Measurements from ENCODE around the gene MRTFA.
"Not testable (repeated sequence)": the region's sequence is repeated elsewhere in the genome, so short reads cannot be mapped to it uniquely, and the experiment has no call there.

Gene MRTFA

GRCh38 chr22:40656651-40657050 lies 20.1 kb upstream of the MRTFA start:
- not testable (repeated sequence) for DNase-seq

- DNase-seq: not testable (repeated sequence)
Observed at GRCh38 chr22:40655941-40656340, 19.4 kb upstream of the MRTFA start.

GRCh38 chr22:40654522-40655167 lies 18.1 kb upstream of the MRTFA start:
- no peak for DNase-seq

GRCh38 chr22:40653361-40653760 lies 16.8 kb upstream of the MRTFA start:
- no peak for DNase-seq

GRCh38 chr22:40651563-40652501 lies 15.3 kb upstream of the MRTFA start:
- DNase-seq: peak; percentile 94

GRCh38 chr22:40651057-40651456 lies 14.5 kb upstream of the MRTFA start:
- no peak for DNase-seq

- DNase-seq: no peak
Observed at GRCh38 chr22:40648386-40648785, 11.9 kb upstream of the MRTFA start.

- DNase-seq: no peak
Observed at GRCh38 chr22:40645579-40646197, 9.2 kb upstream of the MRTFA start.

- DNase-seq: no peak
Observed at GRCh38 chr22:40642316-40642715, 5.8 kb upstream of the MRTFA start.

GRCh38 chr22:40641269-40641668 lies 4.8 kb upstream of the MRTFA start:
- no peak for DNase-seq

GRCh38 chr22:40638261-40638660 lies 1.7 kb upstream of the MRTFA start:
- DNase-seq: no peak

- no peak for DNase-seq
Observed at GRCh38 chr22:40637183-40638150, 948 bp upstream of the MRTFA start.

- DNase-seq: no peak
Observed at GRCh38 chr22:40635940-40636379, 559 bp downstream of the MRTFA start.

- DNase-seq: no peak
Observed at GRCh38 chr22:40635043-40635939, 1.2 kb downstream of the MRTFA start.

GRCh38 chr22:40634119-40634903 lies 2.2 kb downstream of the MRTFA start:
- no peak for DNase-seq

- no peak for DNase-seq
Observed at GRCh38 chr22:40633036-40633435, 3.5 kb downstream of the MRTFA start.

- no peak for DNase-seq
Observed at GRCh38 chr22:40631925-40632324, 4.6 kb downstream of the MRTFA start.

- no peak for DNase-seq
Observed at GRCh38 chr22:40628354-40629042, 8.0 kb downstream of the MRTFA start.

GRCh38 chr22:40627612-40628011 lies 8.9 kb downstream of the MRTFA start:
- no peak for DNase-seq

GRCh38 chr22:40626851-40627250 lies 9.7 kb downstream of the MRTFA start:
- DNase-seq: no peak

Measured in GOT3 (cell line).